ENCODE measurements around the gene SELENOK.

SELENOK gene

DNA sequence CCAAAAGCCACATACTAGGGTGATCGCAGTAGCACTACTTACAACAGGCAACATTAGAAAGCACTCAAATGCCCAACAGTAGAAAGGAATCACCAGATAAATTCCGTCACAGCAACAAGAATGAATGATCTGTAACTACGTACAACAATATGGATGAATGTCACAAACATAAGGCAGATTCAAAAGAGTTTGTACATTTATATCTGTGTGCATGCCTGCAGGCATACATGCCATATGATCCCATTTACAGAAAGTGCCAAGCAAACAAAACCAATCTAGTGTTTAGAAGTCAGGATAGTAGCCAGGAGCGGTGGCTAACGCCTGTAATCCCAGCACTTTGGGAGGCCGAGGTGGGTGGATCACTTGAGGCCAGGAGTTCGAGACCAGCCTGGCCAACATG is 41.7 kb downstream of the SELENOK start:
- no peak for DNase-seq (ENCODE audit: low read depth)
- no peak overlapping the region for H3K4me3 ChIP-seq (ENCODE audit: low read depth, low read length)
- TF ChIP-seq, protein P1, sequence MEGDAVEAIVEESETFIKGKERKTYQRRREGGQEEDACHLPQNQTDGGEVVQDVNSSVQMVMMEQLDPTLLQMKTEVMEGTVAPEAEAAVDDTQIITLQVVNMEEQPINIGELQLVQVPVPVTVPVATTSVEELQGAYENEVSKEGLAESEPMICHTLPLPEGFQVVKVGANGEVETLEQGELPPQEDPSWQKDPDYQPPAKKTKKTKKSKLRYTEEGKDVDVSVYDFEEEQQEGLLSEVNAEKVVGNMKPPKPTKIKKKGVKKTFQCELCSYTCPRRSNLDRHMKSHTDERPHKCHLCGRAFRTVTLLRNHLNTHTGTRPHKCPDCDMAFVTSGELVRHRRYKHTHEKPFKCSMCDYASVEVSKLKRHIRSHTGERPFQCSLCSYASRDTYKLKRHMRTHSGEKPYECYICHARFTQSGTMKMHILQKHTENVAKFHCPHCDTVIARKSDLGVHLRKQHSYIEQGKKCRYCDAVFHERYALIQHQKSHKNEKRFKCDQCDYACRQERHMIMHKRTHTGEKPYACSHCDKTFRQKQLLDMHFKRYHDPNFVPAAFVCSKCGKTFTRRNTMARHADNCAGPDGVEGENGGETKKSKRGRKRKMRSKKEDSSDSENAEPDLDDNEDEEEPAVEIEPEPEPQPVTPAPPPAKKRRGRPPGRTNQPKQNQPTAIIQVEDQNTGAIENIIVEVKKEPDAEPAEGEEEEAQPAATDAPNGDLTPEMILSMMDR (IDR thresholded peaks at IDR 0.05; ENCODE audit: low read depth, low read length, missing control alignments), result no peak

DNA sequence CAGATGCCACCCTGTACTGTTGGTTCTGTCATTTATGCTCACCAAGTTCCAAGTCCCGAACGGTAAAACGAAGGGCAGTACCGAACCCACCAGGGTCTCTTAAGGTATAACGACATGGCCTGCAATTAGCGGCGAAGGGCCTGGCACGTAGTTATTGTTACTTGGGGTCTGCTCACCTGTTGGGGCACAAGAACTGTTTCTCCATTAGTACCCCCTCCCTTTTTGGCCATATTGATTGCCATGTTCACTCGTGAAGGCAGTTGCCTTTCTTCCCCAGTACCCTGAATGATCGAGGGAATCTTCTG is 44.9 kb downstream of the SELENOK start:
- DNase-seq (ENCODE audit: low read depth), result no peak
- H3K4me3 ChIP-seq (ENCODE audit: low read depth, low read length), result peak overlapping the region; percentile 72; the same call in 1 of the 2 replicates
- TF ChIP-seq, protein P1 (IDR thresholded peaks at IDR 0.05; ENCODE audit: low read depth, low read length, missing control alignments), result no peak

DNA sequence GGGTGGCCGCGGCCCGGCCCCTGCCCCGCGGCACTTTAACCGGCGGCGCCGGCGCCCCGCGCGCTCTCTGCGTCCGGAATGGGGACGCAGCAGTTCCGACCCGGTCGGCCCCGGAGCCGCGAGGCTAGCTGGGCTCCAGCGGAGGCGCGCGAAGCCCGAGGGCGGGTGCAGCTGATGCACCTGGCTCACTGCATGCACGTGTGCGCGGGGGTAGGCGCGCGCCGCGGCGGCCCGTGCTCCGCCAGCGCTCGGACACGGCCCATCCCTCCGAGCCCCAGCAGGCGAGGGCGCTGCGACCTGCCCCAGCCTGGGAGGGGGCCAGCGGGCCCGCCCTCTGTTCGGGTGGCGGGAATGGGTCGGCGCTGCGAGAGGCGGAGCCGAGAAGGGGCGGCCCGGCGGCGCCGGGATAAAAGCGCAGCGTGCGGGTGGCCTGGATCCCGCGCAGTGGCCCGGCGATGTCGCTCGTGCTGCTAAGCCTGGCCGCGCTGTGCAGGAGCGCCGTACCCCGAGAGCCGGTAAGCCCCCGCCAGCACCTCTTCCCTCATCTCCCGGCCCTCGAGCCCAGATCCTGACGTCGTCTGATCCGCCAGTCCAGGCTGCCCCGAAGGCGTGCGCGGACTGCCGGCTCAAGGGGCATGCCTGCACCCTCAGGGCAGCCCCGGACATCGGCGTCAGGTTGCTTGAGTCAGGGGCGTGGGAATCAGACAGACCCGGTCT is 45.4 kb downstream of the SELENOK start, which contains the start of the genes CHDH and IL17RB:
Gene CHDH (minus strand): TSS at position 286 of the 717 bp plus-strand sequence. CDS start 22,411 bp downstream, outside the sequence.
Gene IL17RB (plus strand): TSS at position 435 of the 717 bp plus-strand sequence. CDS start 21 bp downstream, at position 456.
- TF ChIP-seq, protein P1 (IDR thresholded peaks at IDR 0.05; ENCODE audit: low read depth, low read length, missing control alignments), result peak; percentile 3
- peak within 1 kb of the TSS; percentile 72 for H3K4me3 ChIP-seq (ENCODE audit: low read depth, low read length)
- DNase-seq (ENCODE audit: low read depth), result no peak

DNA sequence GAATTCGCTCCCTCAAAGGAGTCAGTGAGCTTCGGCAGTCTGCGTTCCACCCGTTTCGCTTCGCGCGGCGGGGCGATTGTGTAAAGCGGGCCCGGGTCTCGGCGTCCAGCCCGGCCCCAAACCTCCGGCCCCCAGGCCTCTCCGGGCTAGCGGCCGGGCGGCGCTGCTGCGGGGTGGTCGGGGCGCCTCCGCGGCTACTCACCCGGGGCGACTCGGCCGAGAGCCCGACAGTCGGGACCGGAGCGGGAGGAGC is 45.9 kb downstream of the SELENOK start:
- no peak for DNase-seq (ENCODE audit: low read depth)
- TF ChIP-seq, protein P1 (IDR thresholded peaks at IDR 0.05; ENCODE audit: low read depth, low read length, missing control alignments), result no peak
- peak overlapping the region; percentile 72 for H3K4me3 ChIP-seq (ENCODE audit: low read depth, low read length)

DNA sequence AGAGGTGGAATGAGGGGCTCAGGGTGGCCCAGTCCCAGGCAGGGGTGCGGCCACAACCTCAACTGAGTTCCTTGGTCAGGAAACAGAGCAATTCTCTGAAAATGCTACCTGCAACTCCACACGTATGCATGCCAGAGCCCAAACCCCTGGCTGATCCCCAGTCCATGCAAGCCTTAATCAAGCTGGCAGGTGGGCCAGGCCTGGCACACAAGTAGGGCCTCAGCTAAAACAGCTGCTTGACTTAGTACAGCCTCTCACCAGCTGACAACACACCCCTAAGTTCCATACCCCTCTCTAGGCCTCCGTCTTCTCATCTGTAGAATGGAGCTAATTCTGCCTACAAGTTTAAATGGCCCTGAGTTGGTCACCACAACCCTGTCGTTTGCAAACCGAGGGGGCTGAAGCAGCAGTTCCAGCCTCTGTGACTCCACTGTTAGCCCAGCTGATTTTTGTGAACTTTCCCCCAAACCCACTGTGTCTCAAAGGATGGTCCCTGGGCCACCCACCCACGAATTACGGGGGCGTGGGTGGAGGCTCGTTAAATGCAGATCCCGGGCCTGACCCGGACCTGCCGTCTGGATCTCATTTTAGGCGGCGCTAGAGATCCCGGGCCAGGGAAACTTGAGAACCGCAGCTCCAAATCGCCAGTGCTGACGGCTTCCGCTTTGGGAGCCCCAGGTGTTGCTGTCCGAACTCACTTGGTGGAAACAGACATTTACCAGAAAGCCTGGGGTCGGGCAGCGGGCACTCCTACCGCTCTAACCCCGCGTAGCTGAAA is 46.4 kb downstream of the SELENOK start:
- peak overlapping the region; percentile 72 for H3K4me3 ChIP-seq (ENCODE audit: low read depth, low read length)
- DNase-seq (ENCODE audit: low read depth), result no peak
- TF ChIP-seq, protein P1 (IDR thresholded peaks at IDR 0.05; ENCODE audit: low read depth, low read length, missing control alignments), result peak; percentile 41

DNA sequence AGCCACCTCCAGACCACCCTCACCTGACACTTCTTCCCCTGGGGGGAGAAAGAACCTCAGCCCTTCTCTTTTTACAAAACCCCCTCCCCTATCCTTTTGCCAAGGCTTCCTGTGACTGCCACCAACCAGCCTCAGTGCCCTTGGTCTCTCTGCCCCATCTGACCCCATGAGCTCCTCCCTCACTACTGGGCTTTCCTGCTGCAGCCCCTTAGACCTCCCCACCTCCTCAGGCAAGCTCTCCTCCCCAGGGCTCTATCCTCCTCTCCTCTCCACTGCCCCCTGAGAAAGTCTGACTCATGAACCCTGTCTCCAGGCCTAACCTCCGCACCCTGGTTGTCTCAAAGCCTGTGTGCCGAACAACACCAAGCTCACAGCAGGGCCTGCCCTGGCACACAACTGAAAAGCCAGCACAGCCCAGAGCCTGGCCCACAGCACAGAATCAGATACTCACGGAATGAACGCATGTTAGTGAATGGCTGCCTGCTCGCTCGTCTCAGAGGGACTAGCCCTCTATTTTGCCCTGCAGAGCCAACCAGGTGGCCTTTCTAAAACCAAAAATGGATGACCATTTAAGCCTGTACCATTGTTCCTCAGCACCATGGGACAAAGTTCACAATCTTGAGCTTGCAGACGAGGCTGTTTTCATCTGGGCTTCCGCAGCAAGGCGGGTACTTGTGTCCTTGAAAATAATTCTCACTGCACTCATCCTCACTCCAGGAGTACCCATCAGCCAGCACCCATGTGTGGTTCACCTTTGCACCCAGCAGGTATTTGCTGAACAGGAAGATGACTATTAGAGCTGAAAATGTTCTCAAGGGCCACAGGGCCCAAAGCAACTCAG is 47.2 kb downstream of the SELENOK start:
- TF ChIP-seq, protein P1 (IDR thresholded peaks at IDR 0.05; ENCODE audit: low read depth, low read length, missing control alignments), result no peak
- DNase-seq (ENCODE audit: low read depth), result no peak
- H3K4me3 ChIP-seq (ENCODE audit: low read depth, low read length), result peak overlapping the region; percentile 72
